ENCODE measurements around the gene MASP1.

Gene MASP1

DNA sequence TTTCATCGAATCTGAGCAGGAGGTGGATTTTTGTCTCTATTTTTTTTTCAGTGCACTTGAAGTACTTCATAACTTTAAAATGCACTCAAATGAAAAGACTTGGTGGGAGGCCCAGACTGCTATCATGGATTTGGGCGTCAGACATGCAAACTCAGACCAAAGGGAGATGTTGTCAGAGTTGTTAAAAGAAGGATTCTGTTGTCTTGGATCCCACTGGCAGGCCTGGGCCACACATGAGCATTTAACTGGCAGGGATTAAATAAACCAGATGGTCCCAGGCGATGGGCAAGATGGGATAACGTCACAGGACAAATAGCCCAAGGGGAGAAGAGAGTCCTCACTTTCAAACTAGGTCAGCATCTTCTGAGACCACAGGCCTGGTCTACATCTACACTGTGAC, 78.8 kb downstream of the MASP1 start:
- Histone ChIP-seq H3K9me3 (ENCODE audit: insufficient read depth, low read depth, low read length) (no peaks in the 10 kb centered on the region), H4K20me1 (ENCODE audit: insufficient read depth, low read length, poor library complexity, severe bottlenecking) (no peaks in the 10 kb centered on the region), H3K36me3 (ENCODE audit: insufficient read depth, low read length) (no peaks in the 10 kb centered on the region), H3K79me2 (ENCODE audit: insufficient read depth, low read length) (no peaks in the 10 kb centered on the region), H3K9me2 (replicated peaks; ENCODE audit: low read depth, low read length) (no peaks in the 10 kb centered on the region), H3F3A (ENCODE audit: low read depth) (no peaks in the 10 kb centered on the region), H3K4me3 (ENCODE audit: low read length, poor library complexity, severe bottlenecking) (no peak overlapping the region), H3K9ac (ENCODE audit: low read depth, low read length, poor library complexity, severe bottlenecking) (no peak overlapping the region), H3K27me3 (ENCODE audit: insufficient read depth, low read length, poor library complexity, severe bottlenecking) (no peaks in the 10 kb centered on the region), H3K4me2 (ENCODE audit: low read depth, low read length, poor library complexity, severe bottlenecking) (no peak overlapping the region), H3K4me1 (ENCODE audit: insufficient read depth, low read length, poor library complexity, severe bottlenecking) (no peaks in the 10 kb centered on the region), H2AFZ (ENCODE audit: low read length) (no peak overlapping the region)
- TF ChIP-seq EZH2phosphoT487 (IDR thresholded peaks at IDR 0.05; ENCODE audit: borderline replicate concordance) = no peak
- TF ChIP-seq, protein P1, sequence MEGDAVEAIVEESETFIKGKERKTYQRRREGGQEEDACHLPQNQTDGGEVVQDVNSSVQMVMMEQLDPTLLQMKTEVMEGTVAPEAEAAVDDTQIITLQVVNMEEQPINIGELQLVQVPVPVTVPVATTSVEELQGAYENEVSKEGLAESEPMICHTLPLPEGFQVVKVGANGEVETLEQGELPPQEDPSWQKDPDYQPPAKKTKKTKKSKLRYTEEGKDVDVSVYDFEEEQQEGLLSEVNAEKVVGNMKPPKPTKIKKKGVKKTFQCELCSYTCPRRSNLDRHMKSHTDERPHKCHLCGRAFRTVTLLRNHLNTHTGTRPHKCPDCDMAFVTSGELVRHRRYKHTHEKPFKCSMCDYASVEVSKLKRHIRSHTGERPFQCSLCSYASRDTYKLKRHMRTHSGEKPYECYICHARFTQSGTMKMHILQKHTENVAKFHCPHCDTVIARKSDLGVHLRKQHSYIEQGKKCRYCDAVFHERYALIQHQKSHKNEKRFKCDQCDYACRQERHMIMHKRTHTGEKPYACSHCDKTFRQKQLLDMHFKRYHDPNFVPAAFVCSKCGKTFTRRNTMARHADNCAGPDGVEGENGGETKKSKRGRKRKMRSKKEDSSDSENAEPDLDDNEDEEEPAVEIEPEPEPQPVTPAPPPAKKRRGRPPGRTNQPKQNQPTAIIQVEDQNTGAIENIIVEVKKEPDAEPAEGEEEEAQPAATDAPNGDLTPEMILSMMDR (conservative IDR thresholded peaks at IDR 0.05; ENCODE audit: low read length) = no peak

DNA sequence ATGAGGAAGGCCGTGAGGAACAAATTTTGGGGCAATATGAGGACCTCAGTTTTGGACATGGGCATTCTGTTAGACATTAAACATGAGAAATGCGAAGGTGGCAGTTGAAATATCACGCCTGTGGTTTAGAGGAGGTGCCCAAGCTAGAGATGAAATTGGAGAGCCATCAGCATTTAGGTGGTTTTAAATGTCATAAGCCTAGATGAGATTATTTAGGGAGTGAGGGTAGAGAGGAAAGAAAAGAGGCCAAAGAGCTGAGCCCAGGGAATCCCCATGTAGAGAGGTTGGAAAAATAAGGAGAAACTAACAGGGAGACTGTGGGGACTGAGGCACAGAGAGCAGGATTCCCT, 79.4 kb downstream of the MASP1 start:
- TF ChIP-seq, protein P1 (conservative IDR thresholded peaks at IDR 0.05; ENCODE audit: low read length) = no peak
- TF ChIP-seq EZH2phosphoT487 (IDR thresholded peaks at IDR 0.05; ENCODE audit: borderline replicate concordance) = no peak
- H3K9me3 ChIP-seq (ENCODE audit: insufficient read depth, low read depth, low read length) = no peaks in the 10 kb centered on the region
- no peaks in the 10 kb centered on the region for H3K9me2 ChIP-seq (replicated peaks; ENCODE audit: low read depth, low read length)
- H3F3A ChIP-seq (ENCODE audit: low read depth) = no peaks in the 10 kb centered on the region
- no peak overlapping the region for H3K9ac ChIP-seq (ENCODE audit: low read depth, low read length, poor library complexity, severe bottlenecking)
- no peak overlapping the region for H2AFZ ChIP-seq (ENCODE audit: low read length)
- H3K4me2 ChIP-seq (ENCODE audit: low read depth, low read length, poor library complexity, severe bottlenecking) = no peak overlapping the region
- no peak overlapping the region for H3K4me3 ChIP-seq (ENCODE audit: low read length, poor library complexity, severe bottlenecking)
- no peaks in the 10 kb centered on the region for H3K79me2 ChIP-seq (ENCODE audit: insufficient read depth, low read length)
- H4K20me1 ChIP-seq (ENCODE audit: insufficient read depth, low read length, poor library complexity, severe bottlenecking) = no peaks in the 10 kb centered on the region
- H3K36me3 ChIP-seq (ENCODE audit: insufficient read depth, low read length) = no peaks in the 10 kb centered on the region
- H3K27me3 ChIP-seq (ENCODE audit: insufficient read depth, low read length, poor library complexity, severe bottlenecking) = no peaks in the 10 kb centered on the region
- no peaks in the 10 kb centered on the region for H3K4me1 ChIP-seq (ENCODE audit: insufficient read depth, low read length, poor library complexity, severe bottlenecking)

DNA sequence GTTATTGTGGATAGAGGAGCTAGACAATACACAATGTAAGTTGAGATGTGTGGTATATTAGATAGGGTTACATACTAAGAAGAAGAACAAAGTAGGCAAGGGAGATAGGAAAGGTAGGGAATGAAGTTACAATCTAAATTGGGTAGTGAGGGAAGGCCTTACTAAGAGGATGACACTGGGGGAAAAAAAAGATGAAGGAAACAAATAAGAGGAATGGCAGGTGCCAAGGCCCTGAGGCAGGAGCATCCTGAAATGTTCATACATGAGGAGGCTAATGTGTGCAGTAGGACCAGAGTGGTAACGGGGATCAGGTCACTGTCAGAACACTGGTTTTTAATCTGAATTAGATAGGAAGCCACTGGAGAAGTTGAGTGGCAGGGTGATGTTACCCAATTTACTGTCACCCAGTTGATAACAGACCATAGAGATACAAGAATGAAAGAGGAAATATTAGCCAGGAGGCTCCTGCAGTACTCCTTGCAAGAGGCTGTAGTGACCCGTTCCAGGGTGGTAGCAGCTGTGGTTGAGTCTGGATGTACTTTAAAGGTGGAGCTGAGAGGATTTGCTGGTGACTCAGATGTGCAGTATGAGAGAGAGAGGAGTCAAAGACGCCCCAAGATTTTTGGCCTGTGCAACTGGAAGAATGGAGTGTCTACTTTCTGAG, 79.9 kb downstream of the MASP1 start:
- no peaks in the 10 kb centered on the region for H3K36me3 ChIP-seq (ENCODE audit: insufficient read depth, low read length)
- H3K79me2 ChIP-seq (ENCODE audit: insufficient read depth, low read length) = no peaks in the 10 kb centered on the region
- H2AFZ ChIP-seq (ENCODE audit: low read length) = no peak overlapping the region
- no peak overlapping the region for H3K4me2 ChIP-seq (ENCODE audit: low read depth, low read length, poor library complexity, severe bottlenecking)
- H3K4me3 ChIP-seq (ENCODE audit: low read length, poor library complexity, severe bottlenecking) = no peak overlapping the region
- TF ChIP-seq, protein P1 (conservative IDR thresholded peaks at IDR 0.05; ENCODE audit: low read length) = no peak
- TF ChIP-seq EZH2phosphoT487 (IDR thresholded peaks at IDR 0.05; ENCODE audit: borderline replicate concordance) = no peak
- no peak overlapping the region for H3K9ac ChIP-seq (ENCODE audit: low read depth, low read length, poor library complexity, severe bottlenecking)
- H3K27me3 ChIP-seq (ENCODE audit: insufficient read depth, low read length, poor library complexity, severe bottlenecking) = no peaks in the 10 kb centered on the region
- no peaks in the 10 kb centered on the region for H3K9me3 ChIP-seq (ENCODE audit: insufficient read depth, low read depth, low read length)
- no peaks in the 10 kb centered on the region for H4K20me1 ChIP-seq (ENCODE audit: insufficient read depth, low read length, poor library complexity, severe bottlenecking)
- no peaks in the 10 kb centered on the region for H3K4me1 ChIP-seq (ENCODE audit: insufficient read depth, low read length, poor library complexity, severe bottlenecking)
- H3F3A ChIP-seq (ENCODE audit: low read depth) = no peaks in the 10 kb centered on the region
- H3K9me2 ChIP-seq (replicated peaks; ENCODE audit: low read depth, low read length) = no peaks in the 10 kb centered on the region

All from Loucy (cell line).